GM21528 (cell line): ENCODE data around the gene TBC1D23.
"Not testable (repeated sequence)": the region's sequence is repeated elsewhere in the genome, so short reads cannot be mapped to it uniquely, and the experiment has no call there.

Experiments used
- ATAC-seq: cut with Tn5 transposase; IDR thresholded peaks from one replicate; pipeline ENCODE4 v1.9.1; 2021; ENCODE audit warnings: mild to moderate bottlenecking, moderate library complexity; ENCODE audit not compliant: unreplicated experiment, low FRiP score

TBC1D23 gene

DNA sequence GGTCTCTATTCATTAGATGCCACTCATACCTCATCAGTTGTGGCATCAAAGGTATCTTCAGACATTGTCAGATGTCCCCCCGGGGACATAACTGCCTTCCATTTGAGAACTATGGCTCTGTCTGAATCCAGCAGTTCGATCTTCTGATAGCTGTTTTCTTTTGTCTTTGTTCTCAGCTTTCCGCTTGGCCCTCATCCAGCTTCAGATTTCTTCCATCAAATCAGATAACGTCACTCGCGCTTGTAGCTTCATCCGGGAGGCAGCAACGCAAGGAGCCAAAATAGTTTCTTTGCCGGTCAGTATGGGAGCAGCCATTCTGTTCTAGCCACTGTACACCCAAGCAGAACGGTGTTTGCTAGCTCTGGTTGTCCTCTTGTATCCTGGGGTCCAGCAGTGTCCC is 78.1 kb downstream of the TBC1D23 start:
- ATAC-seq: no peak

DNA sequence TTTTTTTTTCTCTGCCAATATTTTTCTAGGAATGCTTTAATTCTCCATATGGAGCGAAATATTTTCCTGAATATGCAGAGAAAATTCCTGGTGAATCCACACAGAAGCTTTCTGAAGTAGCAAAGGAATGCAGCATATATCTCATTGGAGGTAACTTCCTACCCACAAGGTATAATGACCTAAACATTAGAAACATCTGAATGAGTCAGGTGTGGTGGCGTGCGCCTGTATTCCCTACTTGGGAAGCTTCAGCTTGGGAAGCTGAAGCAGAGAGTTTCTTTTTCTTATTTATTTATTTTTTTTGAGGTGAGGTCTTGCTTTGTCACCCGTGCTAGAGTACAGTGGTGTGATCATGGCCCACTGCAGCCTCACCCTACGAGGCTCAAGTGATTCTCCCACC is 79.0 kb downstream of the TBC1D23 start:
- ATAC-seq: no peak

DNA sequence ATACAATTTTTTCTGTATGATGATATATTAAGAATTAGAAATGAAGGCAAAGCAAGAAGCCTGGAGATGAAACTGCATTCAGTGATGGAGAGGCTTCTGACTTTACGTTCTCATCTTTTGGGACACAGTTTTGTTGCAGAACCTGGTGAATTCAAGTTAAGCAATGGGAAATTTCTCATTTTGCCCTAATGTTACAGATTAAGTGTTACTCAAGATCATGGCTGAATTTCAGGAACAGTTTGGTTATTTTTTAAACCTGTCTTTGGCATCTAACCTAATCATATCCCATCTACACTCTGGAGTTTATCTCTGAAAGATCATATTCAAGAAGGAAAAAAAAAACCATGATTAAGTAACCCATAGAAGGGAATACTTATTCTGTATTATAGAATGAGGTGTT is 79.7 kb downstream of the TBC1D23 start:
- ATAC-seq: no peak

DNA sequence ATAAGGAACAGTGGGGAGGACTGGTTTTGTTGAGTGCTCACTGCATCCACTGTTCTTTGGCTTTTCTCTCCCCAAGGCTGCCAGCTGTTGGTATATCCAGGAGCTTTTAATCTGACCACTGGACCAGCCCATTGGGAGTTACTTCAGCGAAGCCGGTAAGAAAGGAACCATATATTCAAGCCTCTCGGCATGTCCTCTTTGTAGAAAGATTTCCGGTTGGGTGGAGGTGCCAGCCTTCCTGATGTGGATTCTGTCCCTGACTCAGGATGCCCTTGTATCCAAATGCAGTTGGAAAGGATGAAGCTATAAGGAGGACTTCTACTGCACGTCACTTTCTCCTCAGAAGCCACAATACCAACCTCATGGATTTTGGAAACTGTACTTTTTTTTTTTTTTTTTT is 87.9 kb downstream of the TBC1D23 start:
- ATAC-seq: no peak

DNA sequence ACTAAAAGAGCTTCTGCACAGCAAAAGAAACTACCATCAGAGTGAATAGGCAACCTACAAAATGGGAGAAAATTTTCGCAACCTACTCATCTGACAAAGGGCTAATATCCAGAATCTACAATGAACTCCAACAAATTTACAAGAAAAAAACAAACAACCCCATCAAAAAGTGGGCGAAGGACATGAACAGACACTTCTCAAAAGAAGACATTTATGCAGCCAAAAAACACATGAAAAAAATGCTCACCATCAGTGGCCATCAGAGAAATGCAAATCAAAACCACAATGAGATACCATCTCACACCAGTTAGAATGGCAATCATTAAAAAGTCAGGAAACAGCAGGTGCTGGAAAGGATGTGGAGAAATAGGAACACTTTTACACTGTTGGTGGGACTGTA is 91.0 kb downstream of the TBC1D23 start:
- ATAC-seq: not testable (repeated sequence)

DNA sequence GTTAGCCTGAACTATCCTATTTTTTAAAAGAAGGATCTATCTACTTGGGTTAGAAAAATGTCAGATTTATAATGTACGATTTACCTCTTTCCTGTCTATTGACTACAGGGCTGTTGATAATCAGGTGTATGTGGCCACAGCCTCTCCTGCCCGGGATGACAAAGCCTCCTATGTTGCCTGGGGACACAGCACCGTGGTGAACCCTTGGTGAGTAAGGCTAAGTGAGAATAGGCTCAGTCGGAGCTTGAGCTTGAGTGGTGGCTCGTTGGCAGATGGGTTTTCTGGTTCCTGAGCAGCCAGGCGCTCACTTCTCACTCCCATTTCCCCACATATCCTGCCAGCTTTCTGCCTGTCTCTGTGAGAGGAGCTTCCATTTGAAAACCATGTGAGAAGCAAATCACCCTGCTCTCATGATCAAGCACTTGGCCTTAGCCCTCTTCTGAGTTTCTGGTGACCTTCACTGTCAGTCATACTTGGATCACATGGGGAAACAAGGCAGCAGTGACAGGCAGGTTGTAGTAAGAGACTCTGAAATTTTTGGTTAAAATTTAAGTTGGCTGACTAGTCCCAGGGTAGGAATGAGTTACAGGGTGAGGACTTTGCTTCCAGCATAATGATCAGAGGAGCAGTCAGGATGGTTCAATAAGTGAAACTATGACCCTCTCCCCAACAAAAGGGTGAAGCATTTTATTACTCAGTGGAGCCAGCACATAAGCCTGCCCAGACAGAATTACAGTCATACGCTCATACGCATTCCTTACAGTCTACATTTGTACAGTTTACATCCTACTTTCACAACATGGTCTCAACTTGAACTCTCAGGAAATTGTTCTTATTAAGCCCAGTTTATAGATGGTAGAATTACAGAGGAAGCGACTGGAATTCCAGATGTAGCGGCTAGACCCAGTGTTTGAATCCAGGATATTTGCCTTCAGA is 91.8 kb downstream of the TBC1D23 start:
- ATAC-seq: no peak

DNA sequence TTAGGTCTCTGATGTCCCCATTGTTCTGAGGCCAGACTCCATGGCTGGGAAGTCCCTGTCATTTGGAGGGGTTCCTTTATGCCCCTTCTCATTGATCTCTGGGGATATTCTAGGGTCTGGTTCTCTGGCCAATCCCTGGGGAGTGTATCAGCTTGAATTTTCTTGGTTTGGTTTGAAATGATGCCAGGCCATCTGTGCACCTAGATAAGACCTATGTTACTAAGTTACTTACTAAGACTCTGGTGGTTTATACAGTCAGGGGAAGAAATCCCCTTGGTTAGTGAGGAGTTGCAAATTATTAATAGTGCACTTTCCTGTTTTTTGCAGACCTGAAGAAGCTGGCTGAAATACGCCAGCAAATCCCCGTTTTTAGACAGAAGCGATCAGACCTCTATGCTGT is 94.1 kb downstream of the TBC1D23 start:
- no peak for ATAC-seq

DNA sequence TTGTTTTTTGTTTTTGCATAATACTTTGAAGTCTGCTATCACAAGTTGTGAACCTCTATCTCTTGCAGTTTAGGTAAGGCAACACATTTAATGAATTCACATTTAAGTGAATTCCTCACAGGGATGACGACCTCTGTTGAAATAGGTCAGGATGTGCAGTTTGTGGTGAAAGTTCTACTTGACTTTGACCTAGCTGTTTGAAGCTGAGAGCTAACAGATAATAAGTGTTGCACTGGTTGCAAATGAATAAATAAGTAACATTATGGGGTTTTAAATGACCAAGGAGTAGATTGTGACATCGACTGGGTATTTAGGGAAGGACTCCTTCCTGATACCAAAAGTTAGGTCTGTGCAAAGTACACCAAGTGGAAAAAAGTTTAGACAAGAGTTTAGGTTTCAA is 97.6 kb downstream of the TBC1D23 start:
- no peak for ATAC-seq

DNA sequence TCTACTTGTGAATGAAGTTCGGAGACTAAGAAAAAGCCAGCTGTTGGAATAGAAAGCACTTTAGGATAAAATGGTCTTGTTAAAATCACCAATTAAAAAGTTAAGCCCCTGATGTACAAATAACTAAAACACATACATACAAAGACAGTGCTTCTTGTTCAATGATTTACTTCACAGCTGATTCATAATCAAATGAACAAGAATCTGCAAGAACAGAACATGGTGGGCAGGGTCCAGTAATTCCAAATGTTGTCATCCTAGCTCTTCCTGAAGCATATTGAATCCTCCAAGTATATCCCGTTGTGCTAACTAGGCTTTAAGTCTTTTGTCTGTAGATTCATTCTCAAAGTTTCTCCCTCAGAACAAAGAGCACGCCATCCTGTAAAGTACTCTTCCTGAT is 98.2 kb downstream of the TBC1D23 start:
- ATAC-seq: no peak

DNA sequence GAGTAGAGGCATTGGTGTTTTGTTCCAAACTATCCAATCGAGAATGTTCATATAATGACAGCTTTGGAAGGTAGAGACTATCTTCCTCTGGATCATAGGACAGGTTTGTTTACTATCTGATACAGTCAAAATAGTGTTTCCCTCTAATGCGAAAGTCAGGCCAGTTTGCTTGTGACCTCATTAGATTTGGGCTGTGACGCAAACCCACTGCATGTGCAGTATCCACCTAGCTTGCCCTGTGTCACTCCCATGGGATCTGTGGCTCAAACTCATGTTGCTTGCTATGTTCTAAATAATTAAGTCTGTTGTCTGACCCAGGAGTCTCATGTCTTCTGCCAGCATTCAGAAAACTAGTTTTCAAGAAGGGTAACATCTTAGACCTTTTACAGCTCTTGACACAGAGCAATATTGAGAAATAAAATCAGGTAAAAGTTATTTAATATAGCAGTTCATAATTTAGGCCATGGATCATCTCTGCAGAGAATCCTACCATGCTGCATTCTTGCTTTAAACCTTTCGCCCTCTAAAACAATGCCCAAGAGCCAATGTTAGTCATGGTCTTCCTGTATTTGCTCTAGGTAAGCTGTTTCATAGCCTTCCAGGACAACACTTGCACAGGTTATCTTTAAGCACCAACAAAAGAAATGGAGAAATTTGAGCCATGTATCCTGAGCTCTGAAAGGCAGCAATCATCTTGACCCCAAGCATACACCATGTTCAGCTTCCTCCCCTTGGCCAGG is 100.1 kb downstream of the TBC1D23 start:
- ATAC-seq: no peak

DNA sequence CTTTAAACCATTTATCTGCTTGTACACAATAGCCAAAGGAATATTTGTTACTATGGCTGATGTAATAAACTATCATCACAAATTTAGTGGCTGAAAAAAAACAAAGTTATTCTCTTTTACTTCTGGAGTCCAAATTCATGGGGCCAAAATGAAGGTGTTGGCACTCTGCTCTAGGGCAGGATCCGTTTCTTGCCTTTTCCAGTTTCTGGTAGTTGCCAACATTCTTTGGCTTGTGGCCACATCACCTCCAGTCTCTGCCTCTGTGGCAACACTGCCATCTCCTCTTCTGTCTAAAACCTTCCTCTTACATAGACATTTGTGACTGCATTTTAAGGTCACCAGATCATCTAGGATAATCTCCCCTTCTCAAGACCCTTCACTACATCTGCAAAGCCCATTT is 101.1 kb downstream of the TBC1D23 start:
- no peak for ATAC-seq

DNA sequence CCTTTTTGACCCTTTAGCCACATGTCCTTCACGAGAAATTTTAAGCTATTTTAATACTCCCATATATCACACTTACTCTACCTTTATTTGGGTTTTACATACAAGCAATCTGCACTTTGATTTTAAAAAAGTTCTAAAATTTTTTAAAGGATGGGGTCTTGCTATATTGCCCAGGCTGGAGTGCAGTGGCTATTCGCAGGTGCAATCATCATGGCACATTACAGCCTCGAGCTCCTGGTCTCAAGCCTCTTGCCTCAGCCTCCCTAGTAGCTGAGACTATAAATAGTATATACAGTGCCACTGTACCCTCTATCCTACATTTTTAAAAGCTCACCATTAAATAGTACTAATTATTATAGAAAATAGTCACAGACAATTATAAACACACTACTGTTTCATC is 103.6 kb downstream of the TBC1D23 start:
- no peak for ATAC-seq

DNA sequence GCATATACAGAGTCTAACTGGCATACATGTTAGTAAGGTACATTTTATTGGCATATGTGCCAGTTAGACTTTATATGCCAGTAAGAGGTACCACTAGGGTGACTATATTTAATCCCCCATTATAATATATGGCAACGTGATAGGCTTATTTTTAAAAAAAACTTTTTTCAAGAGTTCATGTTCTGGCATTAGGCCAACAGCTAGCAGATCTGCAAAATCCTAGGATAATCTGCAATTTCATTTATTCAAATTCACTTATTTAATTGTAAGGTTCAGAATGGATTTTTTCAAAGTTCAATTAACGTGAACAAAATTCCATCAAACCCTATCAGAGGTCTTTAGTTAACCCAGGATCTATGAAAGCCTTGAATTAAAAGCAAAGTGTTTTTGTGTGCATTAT is 105.6 kb downstream of the TBC1D23 start:
- no peak for ATAC-seq

DNA sequence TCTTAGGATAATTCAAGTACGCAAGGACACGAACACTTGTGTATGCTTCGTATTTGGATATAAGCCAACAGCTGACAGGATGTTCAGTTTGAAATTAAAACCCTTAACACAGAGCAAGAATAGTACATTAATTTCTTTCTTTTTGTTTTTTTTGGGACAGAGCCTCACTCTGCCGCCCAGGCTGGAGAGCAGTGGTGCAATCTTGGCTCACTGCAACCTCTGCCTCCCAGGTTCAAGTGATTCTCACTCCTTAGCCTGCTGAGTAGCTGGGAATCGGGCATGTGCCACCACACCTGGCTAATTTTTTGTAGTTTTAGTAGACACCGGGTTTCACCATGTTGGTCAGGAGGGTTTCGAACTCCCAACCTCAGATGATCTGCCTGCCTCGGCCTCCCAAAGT is 107.6 kb downstream of the TBC1D23 start:
- no peak for ATAC-seq

DNA sequence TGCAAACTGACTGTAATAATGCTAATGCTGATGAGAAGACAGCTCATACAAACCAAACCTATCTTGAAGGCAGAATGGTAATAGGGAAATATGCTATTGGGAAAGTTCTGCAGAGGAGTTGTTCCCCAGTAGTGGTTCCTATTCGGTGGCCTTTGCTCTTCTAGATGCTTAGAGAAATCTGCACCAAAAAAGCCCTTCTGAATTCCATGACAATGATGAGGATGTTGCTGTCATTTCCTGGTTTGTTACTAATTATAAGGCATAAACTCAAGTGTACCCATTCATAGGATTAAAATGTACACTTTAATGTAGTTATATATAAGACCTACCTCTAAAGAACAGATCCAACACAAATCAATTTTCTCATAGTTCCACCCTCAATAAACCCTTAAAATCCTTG is 110.0 kb downstream of the TBC1D23 start:
- ATAC-seq: no peak

DNA sequence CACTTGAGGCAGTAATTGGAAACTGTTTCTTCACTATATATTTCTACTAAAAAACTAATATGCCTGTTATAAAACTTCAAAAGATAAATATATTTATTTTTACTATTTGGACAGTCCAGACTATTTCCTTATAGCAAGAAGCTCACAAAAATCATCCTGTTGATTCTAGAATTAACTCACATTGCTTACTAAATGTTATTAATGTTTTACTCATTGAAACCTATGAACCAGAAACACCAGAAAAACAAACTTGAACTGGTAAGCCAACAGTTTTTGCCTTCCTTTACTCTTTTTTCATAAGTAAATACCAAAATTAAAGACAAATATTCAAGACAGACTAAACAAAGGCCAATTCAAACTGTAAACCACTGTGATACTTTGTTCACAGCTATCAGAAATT is 113.7 kb downstream of the TBC1D23 start:
- ATAC-seq: no peak
